Measurements from ENCODE around the gene PDE4B.

Gene PDE4B

DNA sequence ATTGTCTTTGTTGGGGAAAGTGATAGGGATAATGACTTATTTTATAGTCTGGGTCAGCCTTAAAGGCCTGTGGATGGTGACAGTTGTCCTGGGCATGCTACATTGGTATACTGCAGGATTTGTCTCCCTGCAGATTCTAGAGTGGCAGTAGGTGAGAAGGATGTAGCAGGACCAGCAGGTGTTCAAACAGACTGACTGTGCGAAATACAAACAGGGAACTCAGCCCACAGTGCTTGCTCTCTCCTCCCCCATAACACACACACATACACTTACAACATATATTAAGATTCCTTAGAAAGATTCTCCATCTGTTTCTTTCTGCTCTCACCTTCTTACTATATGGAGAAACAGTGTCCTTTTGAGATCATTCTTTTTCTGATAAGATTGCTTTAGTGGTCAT is 6.9 kb downstream of the PDE4B start:
- DNase-seq (ENCODE audit: insufficient read length, low spot score) (no peak), FAIRE-seq (no peak)
- no peak for TF ChIP-seq POU2F2 (IDR thresholded peaks at IDR 0.05; ENCODE audit: low read depth, low read length)
- no peak for TF ChIP-seq PAX5 (IDR thresholded peaks at IDR 0.05; ENCODE audit: insufficient read depth, low read length, severe bottlenecking)

DNA sequence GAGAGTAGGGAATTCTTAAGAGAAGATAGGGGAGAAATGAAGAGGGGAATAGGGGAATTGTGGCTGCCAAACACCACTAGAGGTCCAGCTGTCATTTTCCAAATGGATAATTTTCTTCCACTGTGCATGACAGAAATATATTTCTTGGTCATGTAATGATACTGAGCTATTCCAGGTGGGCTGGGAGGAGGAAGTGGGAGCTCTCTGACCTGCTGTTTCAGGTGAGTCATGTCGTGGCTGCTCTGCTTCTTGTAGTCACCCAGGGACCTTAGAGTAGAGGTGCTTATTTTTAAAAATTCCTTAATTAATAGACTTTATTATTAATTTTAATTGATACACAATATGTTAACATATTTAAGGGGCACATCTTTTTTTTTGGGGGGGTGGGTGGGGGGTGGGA is 11.9 kb downstream of the PDE4B start:
- no peak for DNase-seq (ENCODE audit: insufficient read length, low spot score)
- no peak for TF ChIP-seq PAX5 (IDR thresholded peaks at IDR 0.05; ENCODE audit: insufficient read depth, low read length, severe bottlenecking)
- TF ChIP-seq SPI1 (IDR thresholded peaks at IDR 0.05; ENCODE audit: low read depth, low read length), result peak; percentile 4; the same call in 1 of the 2 replicates
- TF ChIP-seq TAF1 (IDR thresholded peaks at IDR 0.05; ENCODE audit: low read depth, low read length), result no peak
- FAIRE-seq, result no peak

DNA sequence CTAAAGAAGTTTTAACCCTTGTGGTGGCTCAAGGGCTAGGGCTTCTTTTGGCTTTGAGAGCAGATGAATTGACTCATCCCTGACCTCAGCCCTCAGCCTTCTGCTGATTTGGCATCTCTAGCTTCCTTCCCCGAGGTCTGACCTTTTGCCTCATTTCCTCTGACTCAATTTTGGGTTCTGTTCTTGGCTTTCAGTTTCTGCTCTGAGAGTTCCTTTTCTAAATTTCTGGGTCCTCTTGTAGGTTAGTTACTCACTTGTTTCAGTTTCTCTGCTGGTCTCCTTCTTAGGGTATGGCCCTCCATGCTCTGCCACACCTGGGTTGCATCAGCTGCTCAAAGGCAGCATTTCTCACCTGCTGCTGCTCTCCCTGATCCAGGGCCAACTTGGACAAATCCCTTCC is 19.4 kb downstream of the PDE4B start:
- FAIRE-seq (peak; percentile 90), DNase-seq (ENCODE audit: insufficient read length, low spot score) (peak; percentile 35)
- peak; percentile 72 for TF ChIP-seq SPI1 (IDR thresholded peaks at IDR 0.05; ENCODE audit: low read depth, low read length)
- TF ChIP-seq PAX5 (IDR thresholded peaks at IDR 0.05; ENCODE audit: insufficient read depth, low read length, severe bottlenecking), result no peak
- TF ChIP-seq POU2F2 (IDR thresholded peaks at IDR 0.05; ENCODE audit: low read depth, low read length), result peak; percentile 79

DNA sequence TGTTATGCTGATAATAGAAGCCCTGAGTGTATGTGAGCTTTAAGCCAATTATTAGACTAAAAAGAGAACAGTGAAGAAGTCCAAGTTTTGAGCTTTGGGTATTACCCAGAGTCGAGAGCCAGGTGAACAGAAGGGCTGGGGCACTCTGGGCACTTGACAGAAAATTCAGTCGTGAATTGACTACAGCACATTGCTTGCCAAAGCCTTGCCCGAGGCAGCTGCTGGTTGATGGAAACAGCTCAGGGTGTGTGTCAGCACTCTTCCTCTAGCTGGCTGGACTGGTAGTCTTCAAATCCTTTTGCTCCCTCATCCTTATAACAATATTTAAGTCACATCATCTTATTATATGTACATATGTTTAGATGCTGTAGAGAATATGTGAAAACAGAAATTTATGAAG is 21.3 kb downstream of the PDE4B start:
- peak; percentile 13 for FAIRE-seq
- DNase-seq (ENCODE audit: insufficient read length, low spot score), result no peak
- TF ChIP-seq SPI1 (IDR thresholded peaks at IDR 0.05; ENCODE audit: low read depth, low read length), result no peak
- no peak for TF ChIP-seq POLR2A (IDR thresholded peaks at IDR 0.05; ENCODE audit: low read depth, low read length)
- no peak for TF ChIP-seq PAX5 (IDR thresholded peaks at IDR 0.05; ENCODE audit: insufficient read depth, low read length, severe bottlenecking)
- TF ChIP-seq TAF1 (IDR thresholded peaks at IDR 0.05; ENCODE audit: low read depth, low read length), result no peak
- no peak for TF ChIP-seq POLR2AphosphoS5 (IDR thresholded peaks at IDR 0.05; ENCODE audit: low read depth, low read length)
- no peak for TF ChIP-seq POU2F2 (IDR thresholded peaks at IDR 0.05; ENCODE audit: low read depth, low read length)

DNA sequence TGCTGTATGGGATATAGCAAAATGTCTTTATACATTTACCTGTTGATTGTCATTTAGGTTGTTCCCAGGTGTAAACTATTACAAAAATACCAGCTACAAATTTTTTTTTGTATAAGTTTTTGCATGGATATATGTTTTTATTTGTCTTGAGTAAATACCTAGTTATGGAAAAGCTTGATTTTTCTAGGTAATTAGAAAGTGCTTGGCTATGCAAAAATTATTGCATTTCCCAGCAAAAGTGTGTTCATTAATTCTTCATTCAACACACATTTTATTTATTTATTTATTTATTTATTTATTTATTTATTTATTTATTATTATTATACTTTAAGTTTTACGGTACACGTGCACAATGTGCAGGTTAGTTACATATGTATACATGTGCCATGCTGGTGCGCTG is 22.1 kb downstream of the PDE4B start:
- DNase-seq (ENCODE audit: insufficient read length, low spot score), result no peak
- no peak for FAIRE-seq
- TF ChIP-seq POLR2AphosphoS5 (IDR thresholded peaks at IDR 0.05; ENCODE audit: low read depth, low read length) (no peak), TAF1 (IDR thresholded peaks at IDR 0.05; ENCODE audit: low read depth, low read length) (no peak), POU2F2 (IDR thresholded peaks at IDR 0.05; ENCODE audit: low read depth, low read length) (no peak), PAX5 (IDR thresholded peaks at IDR 0.05; ENCODE audit: insufficient read depth, low read length, severe bottlenecking) (no peak), POLR2A (IDR thresholded peaks at IDR 0.05; ENCODE audit: low read depth, low read length) (no peak), SPI1 (IDR thresholded peaks at IDR 0.05; ENCODE audit: low read depth, low read length) (no peak)

DNA sequence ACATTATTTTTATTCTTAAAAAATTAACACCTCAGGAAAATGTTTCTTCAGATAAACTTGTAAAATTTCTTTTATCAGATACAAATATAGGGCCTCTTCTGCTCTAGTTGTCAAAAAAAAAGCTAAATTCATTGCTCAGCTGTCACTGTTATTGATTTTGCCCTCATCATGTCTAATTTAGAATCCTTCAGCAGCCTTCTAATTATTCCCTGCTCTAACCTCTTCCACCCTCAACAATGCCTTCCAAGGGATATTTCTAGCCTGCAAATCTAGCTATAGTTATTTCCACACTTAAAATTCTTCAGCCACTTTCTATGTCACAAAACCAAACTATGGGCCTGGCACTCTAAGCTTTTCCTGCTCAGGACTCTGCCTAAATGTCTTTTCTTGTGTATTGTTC is 25.2 kb downstream of the PDE4B start:
- TF ChIP-seq POU2F2 (IDR thresholded peaks at IDR 0.05; ENCODE audit: low read depth, low read length), result no peak
- no peak for TF ChIP-seq TAF1 (IDR thresholded peaks at IDR 0.05; ENCODE audit: low read depth, low read length)
- no peak for TF ChIP-seq PAX5 (IDR thresholded peaks at IDR 0.05; ENCODE audit: insufficient read depth, low read length, severe bottlenecking)
- TF ChIP-seq POLR2A (IDR thresholded peaks at IDR 0.05; ENCODE audit: low read depth, low read length), result no peak
- no peak for TF ChIP-seq SPI1 (IDR thresholded peaks at IDR 0.05; ENCODE audit: low read depth, low read length)
- TF ChIP-seq POLR2AphosphoS5 (IDR thresholded peaks at IDR 0.05; ENCODE audit: low read depth, low read length), result no peak
- no peak for FAIRE-seq
- no peak for DNase-seq (ENCODE audit: insufficient read length, low spot score)

DNA sequence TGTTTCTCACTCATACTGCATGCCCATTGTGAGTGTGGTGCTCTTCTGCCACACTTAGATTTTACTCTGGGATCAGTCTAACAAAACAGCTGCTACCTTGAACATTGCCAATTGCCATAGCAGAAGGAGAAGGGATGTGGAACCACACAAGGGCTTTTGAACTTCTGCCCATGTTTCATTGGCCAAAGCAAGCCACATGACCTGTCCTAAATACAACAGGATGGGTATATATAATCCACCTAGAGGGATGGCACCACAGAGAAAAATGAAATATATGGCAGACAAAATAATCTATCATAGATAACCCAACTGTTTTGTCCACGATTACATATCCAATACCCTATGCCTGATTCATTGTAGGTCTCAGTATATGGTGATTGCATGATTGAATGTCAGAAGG is 26.3 kb downstream of the PDE4B start:
- DNase-seq (ENCODE audit: insufficient read length, low spot score) (no peak), FAIRE-seq (no peak)
- no peak for TF ChIP-seq POU2F2 (IDR thresholded peaks at IDR 0.05; ENCODE audit: low read depth, low read length)
- TF ChIP-seq PAX5 (IDR thresholded peaks at IDR 0.05; ENCODE audit: insufficient read depth, low read length, severe bottlenecking), result no peak
- no peak for TF ChIP-seq POLR2AphosphoS5 (IDR thresholded peaks at IDR 0.05; ENCODE audit: low read depth, low read length)
- TF ChIP-seq POLR2A (IDR thresholded peaks at IDR 0.05; ENCODE audit: low read depth, low read length), result no peak
- TF ChIP-seq TAF1 (IDR thresholded peaks at IDR 0.05; ENCODE audit: low read depth, low read length), result no peak
- TF ChIP-seq SPI1 (IDR thresholded peaks at IDR 0.05; ENCODE audit: low read depth, low read length), result no peak

DNA sequence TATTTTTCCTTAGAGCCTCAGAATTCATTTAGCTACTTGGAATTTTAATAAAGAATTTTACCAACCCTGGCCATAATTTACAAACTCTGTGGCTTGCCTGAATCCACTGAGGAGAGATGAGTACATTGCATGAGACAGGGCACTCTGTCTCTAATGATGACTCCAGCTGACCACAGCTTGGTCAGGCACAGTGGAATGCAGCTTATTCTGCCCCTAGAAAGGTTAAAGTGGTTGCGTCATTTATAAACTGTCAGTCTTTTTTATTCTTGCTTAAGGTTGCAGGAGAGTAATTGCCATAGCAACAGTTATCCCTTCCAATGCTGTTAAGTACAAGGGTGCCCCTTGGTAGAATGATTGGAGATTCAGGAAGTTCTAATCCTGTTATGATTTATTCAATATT is 28.3 kb downstream of the PDE4B start:
- DNase-seq (ENCODE audit: insufficient read length, low spot score) (no peak), FAIRE-seq (no peak)

DNA sequence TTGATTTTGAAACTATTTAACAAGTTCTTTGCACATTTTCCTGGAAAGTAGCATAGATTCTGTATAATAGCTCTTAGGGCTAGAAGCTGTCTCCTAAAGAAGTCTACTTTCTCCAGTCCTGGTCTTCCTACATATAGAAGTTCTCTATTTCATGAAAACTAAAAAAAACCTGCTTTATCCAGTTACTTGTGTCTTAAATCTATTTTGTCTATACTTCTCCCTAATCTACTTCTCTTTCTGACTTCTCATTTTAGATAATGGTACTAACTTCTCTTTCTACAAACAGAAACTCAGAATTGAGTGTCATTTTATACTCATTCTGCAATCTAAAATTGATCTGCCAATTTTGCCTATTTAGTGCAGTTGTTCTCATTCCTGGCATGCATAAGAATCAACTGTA is 28.7 kb downstream of the PDE4B start:
- FAIRE-seq, result no peak
- no peak for DNase-seq (ENCODE audit: insufficient read length, low spot score)
- TF ChIP-seq POU2F2 (IDR thresholded peaks at IDR 0.05; ENCODE audit: low read depth, low read length) (no peak), TAF1 (IDR thresholded peaks at IDR 0.05; ENCODE audit: low read depth, low read length) (no peak), PAX5 (IDR thresholded peaks at IDR 0.05; ENCODE audit: insufficient read depth, low read length, severe bottlenecking) (no peak), POLR2A (IDR thresholded peaks at IDR 0.05; ENCODE audit: low read depth, low read length) (no peak), SPI1 (IDR thresholded peaks at IDR 0.05; ENCODE audit: low read depth, low read length) (no peak), POLR2AphosphoS5 (IDR thresholded peaks at IDR 0.05; ENCODE audit: low read depth, low read length) (no peak)

More for the DNA sequence above, 28.3 kb downstream of the PDE4B start:
- TF ChIP-seq POLR2A (IDR thresholded peaks at IDR 0.05; ENCODE audit: low read depth, low read length) (no peak), PAX5 (IDR thresholded peaks at IDR 0.05; ENCODE audit: insufficient read depth, low read length, severe bottlenecking) (no peak), TAF1 (IDR thresholded peaks at IDR 0.05; ENCODE audit: low read depth, low read length) (no peak), POU2F2 (IDR thresholded peaks at IDR 0.05; ENCODE audit: low read depth, low read length) (no peak), POLR2AphosphoS5 (IDR thresholded peaks at IDR 0.05; ENCODE audit: low read depth, low read length) (no peak), SPI1 (IDR thresholded peaks at IDR 0.05; ENCODE audit: low read depth, low read length) (no peak)

DNA sequence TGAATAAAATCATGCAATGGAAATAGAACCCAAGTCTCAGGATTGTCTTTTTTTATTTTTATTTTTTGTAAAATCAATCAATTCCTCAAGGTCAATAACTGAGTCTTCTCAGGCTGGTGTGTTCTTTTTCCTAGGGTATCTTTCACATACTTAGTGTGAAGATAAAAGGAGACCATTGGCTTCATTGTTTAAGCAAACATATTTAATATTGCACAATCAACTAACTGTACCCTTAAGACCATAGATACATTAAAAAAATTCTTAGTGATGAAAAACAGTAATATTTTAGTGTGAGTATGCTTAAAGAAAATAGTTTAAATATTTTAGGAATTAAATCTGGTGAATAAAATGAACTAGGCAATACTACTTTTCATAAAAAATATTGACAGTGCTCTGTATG is 31.4 kb downstream of the PDE4B start:
- FAIRE-seq (no peak), DNase-seq (ENCODE audit: insufficient read length, low spot score) (no peak)
- TF ChIP-seq POLR2A (IDR thresholded peaks at IDR 0.05; ENCODE audit: low read depth, low read length) (no peak), SPI1 (IDR thresholded peaks at IDR 0.05; ENCODE audit: low read depth, low read length) (no peak), POLR2AphosphoS5 (IDR thresholded peaks at IDR 0.05; ENCODE audit: low read depth, low read length) (no peak), TAF1 (IDR thresholded peaks at IDR 0.05; ENCODE audit: low read depth, low read length) (no peak), PAX5 (IDR thresholded peaks at IDR 0.05; ENCODE audit: insufficient read depth, low read length, severe bottlenecking) (no peak), POU2F2 (IDR thresholded peaks at IDR 0.05; ENCODE audit: low read depth, low read length) (no peak)
